ENCODE data around the gene PARP3. TPM values are rescaled to one million over a fixed set of nuclear protein-coding genes. Genes with fewer than 3 reads are reported as not detected.

PARP3 gene
- total RNA-seq, 1 donor from 2014 or later, result 12.4 TPM

DNA sequence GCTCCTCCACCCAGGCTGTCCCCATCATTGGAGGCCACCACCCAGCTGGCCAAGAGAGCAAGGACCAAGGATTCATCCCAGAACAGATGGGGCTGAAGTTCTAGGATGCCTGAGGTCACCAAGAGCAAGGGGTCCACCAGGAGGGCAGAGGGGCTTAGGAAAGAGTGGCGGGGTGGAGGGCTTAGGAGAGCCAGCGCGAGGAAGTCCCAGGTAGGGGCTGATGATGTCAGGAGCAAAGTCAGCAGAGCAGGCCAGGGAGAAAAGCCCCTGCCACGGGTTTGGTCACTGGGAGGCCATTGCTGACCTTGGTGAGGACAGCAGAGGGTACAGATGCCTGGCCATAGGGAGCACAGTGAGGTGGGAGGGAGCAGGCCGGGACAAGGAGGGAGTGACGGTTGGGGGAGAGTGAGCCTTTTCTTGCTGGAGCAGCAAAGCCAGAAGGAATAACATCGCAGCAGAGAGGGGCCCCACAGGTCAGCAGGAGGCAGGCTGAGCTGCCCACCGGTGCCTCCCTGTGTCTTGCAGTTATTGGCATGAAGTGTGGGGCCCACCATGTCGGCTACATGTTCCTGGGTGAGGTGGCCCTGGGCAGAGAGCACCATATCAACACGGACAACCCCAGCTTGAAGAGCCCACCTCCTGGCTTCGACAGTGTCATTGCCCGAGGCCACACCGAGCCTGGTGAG lies 5.2 kb downstream of the PARP3 start:
- H3K36me3 Mint-ChIP-seq (ENCODE audit: unreplicated experiment), result no peaks in the 10 kb centered on the region
- H3K4me3 Mint-ChIP-seq (ENCODE audit: unreplicated experiment), result no peak overlapping the region
- TF ChIP-seq, protein P1, sequence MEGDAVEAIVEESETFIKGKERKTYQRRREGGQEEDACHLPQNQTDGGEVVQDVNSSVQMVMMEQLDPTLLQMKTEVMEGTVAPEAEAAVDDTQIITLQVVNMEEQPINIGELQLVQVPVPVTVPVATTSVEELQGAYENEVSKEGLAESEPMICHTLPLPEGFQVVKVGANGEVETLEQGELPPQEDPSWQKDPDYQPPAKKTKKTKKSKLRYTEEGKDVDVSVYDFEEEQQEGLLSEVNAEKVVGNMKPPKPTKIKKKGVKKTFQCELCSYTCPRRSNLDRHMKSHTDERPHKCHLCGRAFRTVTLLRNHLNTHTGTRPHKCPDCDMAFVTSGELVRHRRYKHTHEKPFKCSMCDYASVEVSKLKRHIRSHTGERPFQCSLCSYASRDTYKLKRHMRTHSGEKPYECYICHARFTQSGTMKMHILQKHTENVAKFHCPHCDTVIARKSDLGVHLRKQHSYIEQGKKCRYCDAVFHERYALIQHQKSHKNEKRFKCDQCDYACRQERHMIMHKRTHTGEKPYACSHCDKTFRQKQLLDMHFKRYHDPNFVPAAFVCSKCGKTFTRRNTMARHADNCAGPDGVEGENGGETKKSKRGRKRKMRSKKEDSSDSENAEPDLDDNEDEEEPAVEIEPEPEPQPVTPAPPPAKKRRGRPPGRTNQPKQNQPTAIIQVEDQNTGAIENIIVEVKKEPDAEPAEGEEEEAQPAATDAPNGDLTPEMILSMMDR (IDR thresholded peaks at IDR 0.05), result no peak
- no peak overlapping the region for H3K27ac Mint-ChIP-seq (ENCODE audit: unreplicated experiment)
- H3K9me3 Mint-ChIP-seq (ENCODE audit: unreplicated experiment), result no peaks in the 10 kb centered on the region
- DNase-seq (ENCODE audit: extremely low spot score, unreplicated experiment), result no peak
- H3K27me3 Mint-ChIP-seq (ENCODE audit: unreplicated experiment), result peaks cover 3% of the 10 kb centered on the region
- H3K4me1 Mint-ChIP-seq (ENCODE audit: unreplicated experiment), result peaks cover 11% of the 10 kb centered on the region

DNA sequence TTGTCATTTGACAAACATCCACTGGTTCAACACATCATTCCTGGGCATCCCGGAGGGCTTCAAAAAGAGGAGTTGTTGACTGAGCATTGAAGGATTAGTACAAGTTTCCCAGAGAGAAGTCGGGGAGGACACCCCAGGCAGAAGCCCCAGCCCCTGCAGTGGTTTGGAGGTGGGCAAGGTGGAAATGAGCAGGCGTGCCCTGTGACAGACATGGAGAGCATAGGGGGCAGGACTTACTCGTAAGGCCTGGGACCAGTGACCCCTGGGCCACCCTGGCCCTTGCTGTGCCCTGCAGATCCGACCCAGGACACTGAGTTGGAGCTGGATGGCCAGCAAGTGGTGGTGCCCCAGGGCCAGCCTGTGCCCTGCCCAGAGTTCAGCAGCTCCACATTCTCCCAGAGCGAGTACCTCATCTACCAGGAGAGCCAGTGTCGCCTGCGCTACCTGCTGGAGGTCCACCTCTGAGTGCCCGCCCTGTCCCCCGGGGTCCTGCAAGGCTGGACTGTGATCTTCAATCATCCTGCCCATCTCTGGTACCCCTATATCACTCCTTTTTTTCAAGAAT lies 5.9 kb downstream of the PARP3 start:
- no peaks in the 10 kb centered on the region for H3K36me3 Mint-ChIP-seq (ENCODE audit: unreplicated experiment)
- H3K9me3 Mint-ChIP-seq (ENCODE audit: unreplicated experiment), result no peaks in the 10 kb centered on the region
- no peak overlapping the region for H3K27ac Mint-ChIP-seq (ENCODE audit: unreplicated experiment)
- H3K27me3 Mint-ChIP-seq (ENCODE audit: unreplicated experiment), result peaks cover 3% of the 10 kb centered on the region
- TF ChIP-seq, protein P1 (IDR thresholded peaks at IDR 0.05), result no peak
- DNase-seq (ENCODE audit: extremely low spot score, unreplicated experiment), result no peak
- no peak overlapping the region for H3K4me3 Mint-ChIP-seq (ENCODE audit: unreplicated experiment)
- H3K4me1 Mint-ChIP-seq (ENCODE audit: unreplicated experiment), result peaks cover 4% of the 10 kb centered on the region

DNA sequence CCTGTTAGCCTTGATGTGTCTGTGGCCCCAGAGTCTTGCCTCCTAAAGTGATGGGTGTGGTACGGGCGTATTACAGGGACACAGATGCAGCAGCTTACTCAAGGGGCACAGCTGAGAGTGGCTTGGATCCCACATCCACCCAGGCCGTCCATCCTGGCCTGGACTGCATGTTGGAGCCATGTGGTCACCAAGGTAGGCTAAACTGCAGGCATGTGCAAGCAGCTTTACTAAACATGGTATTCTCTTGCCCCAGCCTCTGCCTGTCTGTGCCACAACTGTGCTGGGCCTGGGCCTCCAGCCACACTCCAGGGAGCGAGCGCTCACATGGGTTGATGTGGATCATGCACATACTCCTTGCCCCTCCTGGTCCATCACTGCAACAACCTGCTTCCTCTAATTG lies 7.0 kb downstream of the PARP3 start:
- H3K27ac Mint-ChIP-seq (ENCODE audit: unreplicated experiment), result no peak overlapping the region
- TF ChIP-seq, protein P1 (IDR thresholded peaks at IDR 0.05), result no peak
- H3K27me3 Mint-ChIP-seq (ENCODE audit: unreplicated experiment), result peaks cover 7% of the 10 kb centered on the region
- no peaks in the 10 kb centered on the region for H3K36me3 Mint-ChIP-seq (ENCODE audit: unreplicated experiment)
- H3K4me1 Mint-ChIP-seq (ENCODE audit: unreplicated experiment), result peaks cover under 1% of the 10 kb centered on the region
- no peak overlapping the region for H3K4me3 Mint-ChIP-seq (ENCODE audit: unreplicated experiment)
- H3K9me3 Mint-ChIP-seq (ENCODE audit: unreplicated experiment), result no peaks in the 10 kb centered on the region
- DNase-seq (ENCODE audit: extremely low spot score, unreplicated experiment), result no peak

DNA sequence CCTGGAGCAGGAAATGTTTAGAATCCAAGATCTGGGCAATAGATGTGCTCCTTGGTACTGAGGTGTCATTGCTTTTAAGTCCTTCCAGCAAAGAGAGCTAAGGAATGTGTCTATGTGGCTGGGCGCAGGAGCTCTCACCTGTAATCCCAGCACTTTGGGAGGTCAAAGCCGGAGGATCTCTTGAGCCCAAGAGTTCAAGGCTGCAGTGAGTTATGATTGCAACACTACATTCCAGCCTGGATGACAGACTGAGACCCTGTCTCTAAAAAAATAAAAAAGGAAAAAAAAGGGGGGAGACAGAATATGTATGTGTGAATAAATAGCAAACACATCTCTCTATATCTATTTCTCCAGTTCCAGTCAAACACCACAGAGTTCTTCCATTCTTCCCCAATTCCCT lies 8.7 kb downstream of the PARP3 start:
- H3K9me3 Mint-ChIP-seq (ENCODE audit: unreplicated experiment), result no peaks in the 10 kb centered on the region
- peaks cover 8% of the 10 kb centered on the region for H3K27me3 Mint-ChIP-seq (ENCODE audit: unreplicated experiment)
- no peak overlapping the region for H3K4me3 Mint-ChIP-seq (ENCODE audit: unreplicated experiment)
- no peaks in the 10 kb centered on the region for H3K36me3 Mint-ChIP-seq (ENCODE audit: unreplicated experiment)
- DNase-seq (ENCODE audit: extremely low spot score, unreplicated experiment), result no peak
- no peak overlapping the region for H3K27ac Mint-ChIP-seq (ENCODE audit: unreplicated experiment)
- H3K4me1 Mint-ChIP-seq (ENCODE audit: unreplicated experiment), result no peaks in the 10 kb centered on the region
- TF ChIP-seq, protein P1 (IDR thresholded peaks at IDR 0.05), result no peak

DNA sequence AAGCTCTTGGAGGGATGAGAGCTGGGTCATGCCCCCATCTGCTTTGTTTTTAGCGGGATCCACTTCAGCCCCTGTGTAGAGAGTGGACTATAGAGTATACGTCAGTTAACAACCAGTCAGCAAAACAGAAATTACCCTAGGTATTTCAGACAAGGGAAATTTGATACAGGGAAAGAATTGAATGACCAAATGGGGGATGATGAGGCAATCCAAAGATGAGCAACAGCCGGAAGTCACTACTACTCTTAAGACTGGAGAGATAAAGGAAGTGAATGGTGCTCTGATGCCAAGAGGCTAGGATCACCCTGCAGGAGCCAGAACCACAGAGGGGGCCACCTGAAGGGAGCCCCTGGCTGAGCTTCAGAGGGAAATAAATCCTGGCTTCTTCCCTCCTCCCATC lies 11.3 kb downstream of the PARP3 start:
- Mint-ChIP-seq H3K27me3 (ENCODE audit: unreplicated experiment) (peaks cover 8% of the 10 kb centered on the region), H3K36me3 (ENCODE audit: unreplicated experiment) (peaks cover 3% of the 10 kb centered on the region), H3K9me3 (ENCODE audit: unreplicated experiment) (no peaks in the 10 kb centered on the region), H3K27ac (ENCODE audit: unreplicated experiment) (no peak overlapping the region), H3K4me3 (ENCODE audit: unreplicated experiment) (no peak overlapping the region), H3K4me1 (ENCODE audit: unreplicated experiment) (no peaks in the 10 kb centered on the region)
- TF ChIP-seq, protein P1 (IDR thresholded peaks at IDR 0.05), result no peak
- no peak for DNase-seq (ENCODE audit: extremely low spot score, unreplicated experiment)
